H1 (cell line): Measurements from ENCODE around the gene UBQLN4. TPM values are rescaled to one million over a fixed set of nuclear protein-coding genes. Genes with fewer than 3 reads are reported as not detected.

Experiments used
- CTCF ChIA-PET: fragments of 300-600 bp; sonication (Branson Sonifier 250); formaldehyde crosslinking; loops from one replicate; lab custom pipeline; 2021; ENCODE audit not compliant: partially characterized antibody; lab: Charles Lee
- POLR2A ChIA-PET: fragments of 300-600 bp; sonication (Branson Sonifier 250); formaldehyde crosslinking; loops from one replicate; lab custom pipeline; 2021; ENCODE audit warnings: inconsistent platforms; ENCODE audit not compliant: partially characterized antibody; lab: Charles Lee
- DNase-seq, 2 experiments: peaks; one replicate each; pipeline versions ENCODE4 v3.0.0 to v3.0.0-alpha.2; 2010 to 2022; ENCODE audit warnings: low spot score in 2 of 2, low read depth in 1 of 2, mixed read lengths in 1 of 2
- FAIRE-seq: peaks from 2 replicates; lab custom pipeline; 2011; peaks lifted over from hg19 to GRCh38; lab: Jason Lieb, UNC
- H2AFZ ChIP-seq: 2 replicates; pipeline ENCODE4 v1.8.1; 2012; ENCODE audit warnings: low read length, inconsistent platforms
- H2AK5ac ChIP-seq: 2 replicates; pipeline ENCODE4 v1.6.1; 2013; ENCODE audit warnings: low read depth, low read length
- H2BK120ac ChIP-seq: replicated peaks from 2 replicates; pipeline ENCODE3; 2013; ENCODE audit warnings: low read depth, low read length, inconsistent platforms
- H2BK12ac ChIP-seq: 2 replicates; pipeline ENCODE4 v1.6.1; 2013; ENCODE audit warnings: low read depth, low read length
- H2BK15ac ChIP-seq: 2 replicates; pipeline ENCODE4 v1.6.1; 2013; ENCODE audit warnings: low read length
- H2BK20ac ChIP-seq: 2 replicates; pipeline ENCODE4 v1.6.1; 2013; ENCODE audit warnings: low read length
- H2BK5ac ChIP-seq: 2 replicates; pipeline ENCODE4 v1.6.1; 2013; ENCODE audit warnings: low read depth, low read length
- H3K14ac ChIP-seq: 2 replicates; pipeline ENCODE4 v1.6.1; 2013; ENCODE audit warnings: inconsistent platforms; ENCODE audit not compliant: insufficient read length
- H3K18ac ChIP-seq: 2 replicates; pipeline ENCODE4 v1.6.1; 2013; ENCODE audit warnings: low read length; ENCODE audit errors: extremely low read depth
- H3K23ac ChIP-seq: 2 replicates; pipeline ENCODE4 v1.6.1; 2013; ENCODE audit warnings: inconsistent platforms; ENCODE audit not compliant: insufficient read length
- H3K23me2 ChIP-seq: 2 replicates; pipeline ENCODE4 v1.6.1; 2013; ENCODE audit warnings: low read depth, low read length
- H3K27ac ChIP-seq: 2 replicates; pipeline ENCODE4 v1.6.1; 2011; ENCODE audit warnings: low read depth, low read length, inconsistent platforms
- H3K27me3 ChIP-seq, 4 experiments: replicated peaks in 1 of 4; 1 replicate in 1 of 4; 2 replicates in 3 of 4; pipeline versions ENCODE4 v1.6.1 to v1.8.1; 2011 to 2013; ENCODE audit warnings: low read length in 3 of 4, mild to moderate bottlenecking in 3 of 4, inconsistent platforms in 2 of 4, mixed read lengths in 2 of 4, moderate library complexity in 1 of 4; ENCODE audit not compliant: control insufficient read depth in 3 of 4, insufficient read depth in 3 of 4; ENCODE audit errors: extremely low read depth in 1 of 4
- H3K36me3 ChIP-seq, 4 experiments: 2 replicates each; pipeline versions ENCODE4 v1.6.1 to v1.8.1; 2011 to 2013; ENCODE audit warnings: mild to moderate bottlenecking in 4 of 4, low read length in 3 of 4, moderate library complexity in 2 of 4, control low read depth in 1 of 4, inconsistent platforms in 1 of 4; ENCODE audit not compliant: insufficient read depth in 4 of 4, control insufficient read depth in 2 of 4
- H3K4ac ChIP-seq: replicated peaks from 2 replicates; pipeline ENCODE3; 2013; ENCODE audit warnings: low read length, low read depth, mixed read lengths, inconsistent platforms; ENCODE audit not compliant: insufficient read length
- H3K4me1 ChIP-seq, 4 experiments: replicated peaks in 1 of 4; 1 replicate in 1 of 4; 2 replicates in 3 of 4; pipeline versions ENCODE4 v1.6.1 to v1.8.1; 2011 to 2013; ENCODE audit warnings: low read length in 3 of 4, inconsistent platforms in 2 of 4, mixed read lengths in 1 of 4; ENCODE audit not compliant: insufficient read depth in 4 of 4, control insufficient read depth in 3 of 4
- H3K4me2 ChIP-seq, 2 experiments: 2 replicates each; pipeline versions ENCODE4 v1.6.1 to v1.8.1; 2011 to 2013; ENCODE audit warnings: low read depth in 2 of 2, low read length in 2 of 2, control low read depth in 1 of 2, inconsistent platforms in 1 of 2, mild to moderate bottlenecking in 1 of 2; ENCODE audit not compliant: insufficient read depth in 1 of 2
- H3K4me3 ChIP-seq, 4 experiments: fragments of 200-600, 300-600 bp in 1 of 4; sonication (generic), shearing (Covaris generic), sonication (Bioruptor Twin) in 1 of 4; 2 replicates each; pipeline versions ENCODE4 v1.5.1 to v1.8.1; 2011 to 2016; ENCODE audit warnings: low read length in 4 of 4, low read depth in 3 of 4, control low read depth in 2 of 4, inconsistent platforms in 2 of 4, mild to moderate bottlenecking in 2 of 4, mixed read lengths in 1 of 4, moderate library complexity in 1 of 4; ENCODE audit not compliant: insufficient read depth in 2 of 4; ENCODE audit errors: extremely low read depth in 1 of 4
- H3K56ac ChIP-seq: replicated peaks from 2 replicates; pipeline ENCODE3; 2013; ENCODE audit warnings: low read depth, mild to moderate bottlenecking, mixed read lengths, low read length, inconsistent platforms; ENCODE audit not compliant: insufficient read length
- H3K79me1 ChIP-seq: 2 replicates; pipeline ENCODE4 v1.6.1; 2013; ENCODE audit warnings: low read depth, low read length, control low read depth
- H3K79me2 ChIP-seq, 2 experiments: 2 replicates each; pipeline versions ENCODE4 v1.6.1 to v1.8.1; 2012 to 2013; ENCODE audit warnings: low read length in 2 of 2, mild to moderate bottlenecking in 2 of 2, inconsistent platforms in 1 of 2; ENCODE audit not compliant: insufficient read depth in 2 of 2, control insufficient read depth in 1 of 2
- H3K9ac ChIP-seq, 4 experiments: replicated peaks in 1 of 4; 1 replicate in 1 of 4; 2 replicates in 3 of 4; pipeline versions ENCODE4 v1.6.1 to v1.8.1; 2011 to 2013; ENCODE audit warnings: low read depth in 3 of 4, low read length in 3 of 4, control low read depth in 2 of 4, mild to moderate bottlenecking in 2 of 4, moderate library complexity in 2 of 4, inconsistent platforms in 1 of 4; ENCODE audit errors: extremely low read depth in 1 of 4
- H3K9me3 ChIP-seq, 2 experiments: 2 replicates each; pipeline versions ENCODE4 v1.6.1 to v1.8.1; 2012 to 2013; ENCODE audit warnings: mild to moderate bottlenecking in 2 of 2, moderate library complexity in 2 of 2, control low read depth in 1 of 2, inconsistent platforms in 1 of 2, low read depth in 1 of 2, low read length in 1 of 2, mixed read lengths in 1 of 2; ENCODE audit not compliant: insufficient read depth in 2 of 2
- H4K20me1 ChIP-seq, 2 experiments: replicated peaks in 1 of 2; 2 replicates each; pipeline versions ENCODE3 to v1.8.1; 2011 to 2013; ENCODE audit warnings: inconsistent platforms in 2 of 2, low read length in 2 of 2, mild to moderate bottlenecking in 1 of 2; ENCODE audit not compliant: insufficient read depth in 2 of 2, control insufficient read depth in 1 of 2
- H4K5ac ChIP-seq: 2 replicates; pipeline ENCODE4 v1.6.1; 2013; ENCODE audit warnings: low read length, low read depth, mixed read lengths, inconsistent platforms; ENCODE audit not compliant: insufficient read length
- H4K8ac ChIP-seq: 2 replicates; pipeline ENCODE4 v1.8.0; 2013; ENCODE audit warnings: mild to moderate bottlenecking, moderate library complexity, low read length, inconsistent platforms; ENCODE audit not compliant: insufficient read depth; ENCODE audit errors: extremely low read depth
- H4K91ac ChIP-seq: replicated peaks from 2 replicates; pipeline ENCODE3; 2013; ENCODE audit warnings: low read length, mixed read lengths, inconsistent platforms; ENCODE audit not compliant: insufficient read length
- BACH1 ChIP-seq: IDR thresholded peaks from 2 replicates; pipeline ENCODE4 v1.6.1; 2012; ENCODE audit warnings: low read length, improper control_type of control experiment
- CEBPB ChIP-seq: IDR thresholded peaks from 2 replicates; pipeline ENCODE4 v1.6.1; 2012; ENCODE audit warnings: low read depth, low read length
- CHD1 ChIP-seq: IDR thresholded peaks from 2 replicates; pipeline ENCODE4 v1.6.1; 2012; ENCODE audit warnings: low read depth, low read length, improper control_type of control experiment
- EP300 ChIP-seq, 2 experiments: IDR thresholded peaks; 1 replicate in 1 of 2; 2 replicates in 1 of 2; pipeline ENCODE4 v1.6.1; 2011 to 2012; ENCODE audit warnings: low read depth in 2 of 2, low read length in 2 of 2, mild to moderate bottlenecking in 2 of 2, borderline replicate concordance in 1 of 2, inconsistent platforms in 1 of 2, moderate library complexity in 1 of 2
- FOSL1 ChIP-seq: IDR thresholded peaks from 2 replicates; pipeline ENCODE4 v1.6.1; 2011; ENCODE audit warnings: mild to moderate bottlenecking, low read depth, low read length, moderate library complexity; ENCODE audit not compliant: insufficient read depth
- MAFK ChIP-seq: IDR thresholded peaks from 2 replicates; pipeline ENCODE4 v1.6.1; 2012; ENCODE audit warnings: low read depth, mild to moderate bottlenecking, improper control_type of control experiment, low read length
- PHF8 ChIP-seq: fragments of 200-600 bp; sonication (generic); conservative IDR thresholded peaks from 2 replicates; pipeline ENCODE4 v1.7.1; 2012; ENCODE audit warnings: low read depth, mild to moderate bottlenecking, inconsistent platforms, low read length, moderate library complexity
- POLR2A ChIP-seq, 2 experiments: IDR thresholded peaks; 1 replicate in 1 of 2; 2 replicates in 1 of 2; pipeline ENCODE4 v1.6.1; 2011; ENCODE audit warnings: low read depth in 2 of 2, low read length in 2 of 2, mild to moderate bottlenecking in 2 of 2; ENCODE audit errors: control extremely low read depth in 1 of 2
- SAP30 ChIP-seq: fragments of 300-600 bp; sonication (generic); IDR thresholded peaks from 2 replicates; pipeline ENCODE4 v1.7.1; 2012; ENCODE audit warnings: low read length, moderate library complexity, mild to moderate bottlenecking, inconsistent platforms; ENCODE audit not compliant: insufficient read depth, insufficient replicate concordance
- TAF1 ChIP-seq: IDR thresholded peaks from 2 replicates; pipeline ENCODE4 v1.6.1; 2011; ENCODE audit warnings: mild to moderate bottlenecking, low read depth, low read length
- TEAD4 ChIP-seq: IDR thresholded peaks from 2 replicates; pipeline ENCODE4 v1.6.1; 2012; ENCODE audit warnings: low read depth, low read length, inconsistent platforms, mixed read lengths
- WGBS, 2 experiments: shearing (Covaris generic) in 1 of 2; methylation state at CpG; one replicate each; pipeline versions ENCODE4 v1.1.6 to v1.1.7; 2013 to 2015; ENCODE audit warnings: low lambda C conversion rate in 2 of 2, mixed read lengths in 2 of 2, inconsistent platforms in 1 of 2, low coverage in 1 of 2, missing lambda C conversion rate in 1 of 2; ENCODE audit not compliant: insufficient replicate concordance in 2 of 2, insufficient coverage in 1 of 2, insufficient read length in 1 of 2; ENCODE audit errors: extremely low coverage in 1 of 2, missing lambda C conversion rate in 1 of 2; 5-methylcytosine and 5-hydroxymethylcytosine counted together
- polyA plus RNA-seq, 7 experiments: library from polyadenylated mRNA; depleted of rRNA in 3 of 7; stranded (reverse) in 5 of 7; unstranded in 2 of 7; fragments of >200 nt in 5 of 7; fragments of 200-250 nt in 2 of 7; gene quantifications; 1 replicate in 5 of 7; 2 replicates in 1 of 7; 4 replicates in 1 of 7; pipeline versions ENCODE4 v1.2.1 to v1.2.3, GENCODE V29; 2011 to 2013; ENCODE audit warnings: missing spikeins in 2 of 7, mixed read lengths in 2 of 7
- total RNA-seq: library from RNA; stranded (reverse); fragmentation: NEBNext Ultra II Directional; extraction: Animal tissue kit (Norgen Biotek cat#: 25700); gene quantifications from 2 replicates; pipeline ENCODE4 v1.2.1, GENCODE V29; 2021
- TF ChIP-seq, protein P1 (sequence below): IDR thresholded peaks from 2 replicates; pipeline ENCODE4 v1.6.1; 2012; ENCODE audit warnings: inconsistent platforms

The UBQLN4 gene
- total and polyA plus RNA-seq, 2 of the 8 experiments (the other 6 are each of a cell fraction or from before 2014, with no cell fraction given), result 37.7 to 52.0 TPM

DNA sequence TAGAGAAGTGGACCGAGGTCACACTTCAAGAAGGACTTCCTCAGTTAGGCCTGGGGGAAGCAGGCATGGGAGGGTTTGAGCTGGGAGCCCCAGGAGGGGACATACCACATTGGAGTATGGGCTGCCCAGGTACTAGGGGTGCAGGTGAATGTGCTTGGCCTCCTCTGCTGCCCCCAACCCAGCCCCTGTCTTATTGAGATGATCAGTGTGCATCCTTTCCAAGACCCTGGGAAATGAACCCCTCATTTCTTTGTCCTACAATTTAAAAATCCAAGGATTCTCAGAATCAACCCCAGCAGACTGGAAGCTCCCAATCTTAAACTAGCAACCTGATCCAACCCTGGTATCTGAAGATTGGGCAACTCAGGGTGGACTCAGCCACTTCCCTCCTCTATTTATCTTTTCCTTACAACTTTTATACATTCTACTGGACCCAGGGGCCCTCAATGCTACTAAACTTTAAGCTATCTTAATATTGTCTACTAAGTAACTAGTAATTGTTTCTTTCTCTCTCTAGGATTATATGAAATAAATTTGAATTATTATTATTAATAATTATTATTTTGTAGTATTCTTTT is 19.6 kb upstream of the UBQLN4 start:
- peak overlapping the region; percentile 88; the same call in 1 of the 2 replicates for H2BK15ac ChIP-seq
- no peak overlapping the region for H2AFZ ChIP-seq
- H4K91ac ChIP-seq, result no peak overlapping the region
- 0% methylated on average over 1 of the region's 1 CpG; no CpG with 5 or more reads in 1 of the 2 experiments for WGBS, 2 experiments
- no peak for FAIRE-seq
- no peak overlapping the region for H3K56ac ChIP-seq
- H2AK5ac ChIP-seq, result peak overlapping the region; percentile 24; the same call in 1 of the 2 replicates
- no peak overlapping the region; the same call in 1 of the 2 replicates for H3K18ac ChIP-seq
- H3K9me3 ChIP-seq, result no peaks in the 10 kb centered on the region
- no peak overlapping the region for H3K23ac ChIP-seq
- peaks cover 6 to 20% of the 10 kb centered on the region in 2 experiments for H4K20me1 ChIP-seq
- ChIA-PET CTCF (interaction anchor here (0.8 to 1.8 kb wide), 10 partner anchors 8 to 83 kb away, joined by 3 to 6 read pairs (median 4); no protein-coding TSS in a partner anchor), POLR2A (interaction anchor here (0.5 to 9.7 kb wide), 18 partner anchors 8 to 537 kb away, joined by 3 to 88 read pairs (median 4); partner anchors contain the start of genes ARHGEF2, LAMTOR2, LMNA and MEX3A)
- H3K4me1 ChIP-seq, result peaks cover 24 to 53% (median 43%) of the 10 kb centered on the region in 4 experiments
- H4K5ac ChIP-seq, result no peak overlapping the region
- peaks cover 2 to 29% of the 10 kb centered on the region in 2 experiments for H3K79me2 ChIP-seq
- no peak overlapping the region for H3K4me3 ChIP-seq
- TF ChIP-seq POLR2A (IDR thresholded peaks at IDR 0.05; ENCODE audit: control extremely low read depth in 1 of 2, low read depth in 2 of 2, low read length in 2 of 2), result peak in 1 of 2 experiments; percentile 28; a peak in 1 of 3 replicates
- no peak for TF ChIP-seq BACH1
- no peak for TF ChIP-seq EP300 (IDR thresholded peaks at IDR 0.05; ENCODE audit: borderline replicate concordance in 1 of 2, low read depth in 2 of 2, low read length in 2 of 2)
- no peak for TF ChIP-seq PHF8
- TF ChIP-seq MAFK, result no peak
- TF ChIP-seq, protein P1, sequence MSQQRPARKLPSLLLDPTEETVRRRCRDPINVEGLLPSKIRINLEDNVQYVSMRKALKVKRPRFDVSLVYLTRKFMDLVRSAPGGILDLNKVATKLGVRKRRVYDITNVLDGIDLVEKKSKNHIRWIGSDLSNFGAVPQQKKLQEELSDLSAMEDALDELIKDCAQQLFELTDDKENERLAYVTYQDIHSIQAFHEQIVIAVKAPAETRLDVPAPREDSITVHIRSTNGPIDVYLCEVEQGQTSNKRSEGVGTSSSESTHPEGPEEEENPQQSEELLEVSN, result no peak
- TF ChIP-seq SAP30, result no peak
- TF ChIP-seq CHD1, result no peak
- TF ChIP-seq FOSL1, result no peak
- no peak for TF ChIP-seq TEAD4
- TF ChIP-seq CEBPB, result peak; percentile 38; the same call in 1 of the 2 replicates
- no peak for TF ChIP-seq TAF1
- peak overlapping the region; percentile 12 to 17; a peak in 1 of 4 replicates for H3K4me2 ChIP-seq
- H2BK120ac ChIP-seq, result no peak overlapping the region
- H3K23me2 ChIP-seq, result peaks cover 1% of the 10 kb centered on the region; the same call in 1 of the 2 replicates
- peaks cover 4 to 31% (median 10%) of the 10 kb centered on the region in 4 experiments; a peak in 7 of 8 replicates for H3K36me3 ChIP-seq
- peak overlapping the region; percentile 75; the same call in 1 of the 2 replicates for H2BK12ac ChIP-seq
- no peak overlapping the region for H3K27ac ChIP-seq
- DNase-seq, result no peak
- H2BK5ac ChIP-seq, result peak overlapping the region; percentile 35
- H4K8ac ChIP-seq, result no peak overlapping the region
- no peak overlapping the region for H3K4ac ChIP-seq
- no peak overlapping the region for H3K14ac ChIP-seq
- H2BK20ac ChIP-seq, result peak overlapping the region; percentile 86; the same call in 1 of the 2 replicates
- H3K27me3 ChIP-seq, result no peaks in the 10 kb centered on the region
- H3K9ac ChIP-seq, result no peak overlapping the region
- peaks cover 15% of the 10 kb centered on the region for H3K79me1 ChIP-seq
